NB4 (cell line): Measurements from ENCODE around the gene MAGI2.

Source experiments
- MYC ChIP-seq: IDR thresholded peaks from 2 replicates; pipeline ENCODE4 v1.6.1; 2011; ENCODE audit warnings: low read depth, low read length
- POLR2A ChIP-seq: IDR thresholded peaks from 2 replicates; pipeline ENCODE4 v1.6.1; 2011; ENCODE audit warnings: mild to moderate bottlenecking; ENCODE audit not compliant: insufficient read length; ENCODE audit errors: extremely low read depth
- TF ChIP-seq, protein P1 (sequence below): IDR thresholded peaks from one replicate; pipeline ENCODE4 v1.5.1; 2012; ENCODE audit warnings: low read depth, low read length
- TF ChIP-seq, protein P2 (sequence below): IDR thresholded peaks from 2 replicates; pipeline ENCODE4 v1.6.1; 2011; ENCODE audit warnings: low read depth, low read length

DNA sequence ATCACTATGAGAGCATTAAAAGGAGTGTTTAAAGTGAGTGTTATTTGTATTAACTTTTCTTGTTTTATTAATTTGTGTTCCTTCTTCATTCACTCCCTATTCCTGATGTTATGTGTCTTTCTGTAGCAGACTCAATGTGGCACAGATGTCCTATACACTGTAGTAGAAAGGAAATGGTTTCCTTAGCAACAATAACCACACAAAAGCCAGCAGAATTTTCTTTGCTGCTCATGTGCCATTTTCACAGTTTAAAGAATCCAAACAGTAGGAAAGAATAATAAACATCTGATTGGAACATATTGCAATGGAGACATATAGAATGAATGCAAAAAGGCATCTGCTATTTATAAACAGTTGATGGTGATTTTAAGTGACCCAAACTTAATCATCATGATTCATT lies 891.3 kb downstream of the MAGI2 start:
- TF ChIP-seq MYC: no peak
- TF ChIP-seq, protein P1, sequence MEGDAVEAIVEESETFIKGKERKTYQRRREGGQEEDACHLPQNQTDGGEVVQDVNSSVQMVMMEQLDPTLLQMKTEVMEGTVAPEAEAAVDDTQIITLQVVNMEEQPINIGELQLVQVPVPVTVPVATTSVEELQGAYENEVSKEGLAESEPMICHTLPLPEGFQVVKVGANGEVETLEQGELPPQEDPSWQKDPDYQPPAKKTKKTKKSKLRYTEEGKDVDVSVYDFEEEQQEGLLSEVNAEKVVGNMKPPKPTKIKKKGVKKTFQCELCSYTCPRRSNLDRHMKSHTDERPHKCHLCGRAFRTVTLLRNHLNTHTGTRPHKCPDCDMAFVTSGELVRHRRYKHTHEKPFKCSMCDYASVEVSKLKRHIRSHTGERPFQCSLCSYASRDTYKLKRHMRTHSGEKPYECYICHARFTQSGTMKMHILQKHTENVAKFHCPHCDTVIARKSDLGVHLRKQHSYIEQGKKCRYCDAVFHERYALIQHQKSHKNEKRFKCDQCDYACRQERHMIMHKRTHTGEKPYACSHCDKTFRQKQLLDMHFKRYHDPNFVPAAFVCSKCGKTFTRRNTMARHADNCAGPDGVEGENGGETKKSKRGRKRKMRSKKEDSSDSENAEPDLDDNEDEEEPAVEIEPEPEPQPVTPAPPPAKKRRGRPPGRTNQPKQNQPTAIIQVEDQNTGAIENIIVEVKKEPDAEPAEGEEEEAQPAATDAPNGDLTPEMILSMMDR: no peak
- TF ChIP-seq POLR2A: no peak
- TF ChIP-seq, protein P2, sequence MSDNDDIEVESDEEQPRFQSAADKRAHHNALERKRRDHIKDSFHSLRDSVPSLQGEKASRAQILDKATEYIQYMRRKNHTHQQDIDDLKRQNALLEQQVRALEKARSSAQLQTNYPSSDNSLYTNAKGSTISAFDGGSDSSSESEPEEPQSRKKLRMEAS: no peak
